AG09309 (cell line): ENCODE results near the gene CPNE1.

ENCODE experiments used
- DNase-seq: peaks from one replicate; pipeline ENCODE4 v3.0.0-alpha.2; 2010; ENCODE audit warnings: low read depth
- H3K4me3 ChIP-seq: 2 replicates; pipeline ENCODE4 v1.5.1; 2011; ENCODE audit warnings: mild to moderate bottlenecking, low read depth, low read length, moderate library complexity; ENCODE audit not compliant: control insufficient read depth
- CTCF ChIP-seq: IDR thresholded peaks from 2 replicates; pipeline ENCODE4 v1.5.1; 2011; ENCODE audit warnings: mild to moderate bottlenecking, low read depth, low read length, inconsistent platforms; ENCODE audit not compliant: insufficient read depth, control insufficient read depth; ENCODE audit errors: missing control alignments

CPNE1 gene

GRCh38 chr20:35616465-35617396 lies 48.0 kb downstream of the CPNE1 start:
- H3K4me3 ChIP-seq: peak overlapping the region; percentile 61
- peak; percentile 97 for DNase-seq
- TF ChIP-seq CTCF: no peak

GRCh38 chr20:35615667-35616464 lies 48.8 kb downstream of the CPNE1 start, which contains the start of gene SPAG4:
Gene SPAG4, plus strand, starts transcription at chr20:35615829. Its CDS starts 175 bp downstream, at chr20:35616004.
- peak within 1 kb of the TSS; percentile 61 for H3K4me3 ChIP-seq
- TF ChIP-seq CTCF: no peak
- no peak for DNase-seq

GRCh38 chr20:35611482-35611881 lies 53.2 kb downstream of the CPNE1 start:
- H3K4me3 ChIP-seq: no peak overlapping the region
- no peak for DNase-seq
- TF ChIP-seq CTCF: no peak

- H3K4me3 ChIP-seq: no peak overlapping the region
- TF ChIP-seq CTCF: no peak
- DNase-seq: no peak
These were observed 53.8 kb downstream of the CPNE1 start for GRCh38 chr20:35610833-35611427.

GRCh38 chr20:35607003-35607735 lies 57.5 kb downstream of the CPNE1 start:
- no peak for TF ChIP-seq CTCF
- DNase-seq: no peak
- H3K4me3 ChIP-seq: no peak overlapping the region

GRCh38 chr20:35606127-35606526 lies 58.6 kb downstream of the CPNE1 start:
- TF ChIP-seq CTCF: no peak
- no peak for DNase-seq

More at GRCh38 chr20:35606127-35606526, 58.6 kb downstream of the CPNE1 start:
- H3K4me3 ChIP-seq: no peak overlapping the region
